Measurements from ENCODE around the gene USP5.

DNA sequence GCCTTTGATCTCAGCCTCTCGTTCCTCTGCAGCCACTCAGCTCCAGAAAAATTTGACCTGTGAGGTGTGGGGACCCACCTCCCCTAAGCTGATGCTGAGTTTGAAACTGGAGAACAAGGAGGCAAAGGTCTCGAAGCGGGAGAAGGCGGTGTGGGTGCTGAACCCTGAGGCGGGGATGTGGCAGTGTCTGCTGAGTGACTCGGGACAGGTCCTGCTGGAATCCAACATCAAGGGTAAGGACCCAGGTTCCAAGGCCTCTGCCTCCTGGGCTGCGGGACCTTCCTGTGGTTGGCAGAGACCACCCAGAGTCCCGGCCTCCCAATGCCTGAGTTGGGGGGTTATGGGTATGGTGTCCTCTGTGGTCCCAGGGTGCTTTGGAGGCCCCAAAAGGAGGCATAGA, 34.9 kb upstream of the USP5 start:
- TF ChIP-seq, protein P1, sequence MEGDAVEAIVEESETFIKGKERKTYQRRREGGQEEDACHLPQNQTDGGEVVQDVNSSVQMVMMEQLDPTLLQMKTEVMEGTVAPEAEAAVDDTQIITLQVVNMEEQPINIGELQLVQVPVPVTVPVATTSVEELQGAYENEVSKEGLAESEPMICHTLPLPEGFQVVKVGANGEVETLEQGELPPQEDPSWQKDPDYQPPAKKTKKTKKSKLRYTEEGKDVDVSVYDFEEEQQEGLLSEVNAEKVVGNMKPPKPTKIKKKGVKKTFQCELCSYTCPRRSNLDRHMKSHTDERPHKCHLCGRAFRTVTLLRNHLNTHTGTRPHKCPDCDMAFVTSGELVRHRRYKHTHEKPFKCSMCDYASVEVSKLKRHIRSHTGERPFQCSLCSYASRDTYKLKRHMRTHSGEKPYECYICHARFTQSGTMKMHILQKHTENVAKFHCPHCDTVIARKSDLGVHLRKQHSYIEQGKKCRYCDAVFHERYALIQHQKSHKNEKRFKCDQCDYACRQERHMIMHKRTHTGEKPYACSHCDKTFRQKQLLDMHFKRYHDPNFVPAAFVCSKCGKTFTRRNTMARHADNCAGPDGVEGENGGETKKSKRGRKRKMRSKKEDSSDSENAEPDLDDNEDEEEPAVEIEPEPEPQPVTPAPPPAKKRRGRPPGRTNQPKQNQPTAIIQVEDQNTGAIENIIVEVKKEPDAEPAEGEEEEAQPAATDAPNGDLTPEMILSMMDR (IDR thresholded peaks at IDR 0.05): no peak
- TF ChIP-seq EZH2 (IDR thresholded peaks at IDR 0.05; ENCODE audit: borderline replicate concordance, insufficient read depth, low read depth, low read length, poor library complexity, severe bottlenecking): no peak

Measured in B cell (primary cell).